IPS-18a (cell line): ENCODE data around the gene EIF6.

Source experiments
- H3K27ac ChIP-seq: one replicate; pipeline ENCODE4 v1.5.1; 2013; ENCODE audit warnings: low read length
- H3K27me3 ChIP-seq: one replicate; pipeline ENCODE4 v1.6.1; 2013; ENCODE audit warnings: mild to moderate bottlenecking, low read length; ENCODE audit not compliant: control insufficient read depth, insufficient read depth
- H3K36me3 ChIP-seq: one replicate; pipeline ENCODE4 v1.6.1; 2013; ENCODE audit warnings: low read depth, low read length; ENCODE audit not compliant: control insufficient read depth
- H3K4me1 ChIP-seq: one replicate; pipeline ENCODE4 v1.6.1; 2013; ENCODE audit warnings: low read depth, low read length; ENCODE audit not compliant: control insufficient read depth
- H3K4me3 ChIP-seq: one replicate; pipeline ENCODE4 v1.5.1; 2013; ENCODE audit warnings: low read length
- H3K9ac ChIP-seq: one replicate; pipeline ENCODE4 v1.6.1; 2013; ENCODE audit warnings: mild to moderate bottlenecking, low read length, moderate library complexity
- H3K9me3 ChIP-seq: one replicate; pipeline ENCODE4 v1.6.1; 2013; ENCODE audit warnings: low read depth, low read length; ENCODE audit not compliant: control insufficient read depth

Gene EIF6

DNA sequence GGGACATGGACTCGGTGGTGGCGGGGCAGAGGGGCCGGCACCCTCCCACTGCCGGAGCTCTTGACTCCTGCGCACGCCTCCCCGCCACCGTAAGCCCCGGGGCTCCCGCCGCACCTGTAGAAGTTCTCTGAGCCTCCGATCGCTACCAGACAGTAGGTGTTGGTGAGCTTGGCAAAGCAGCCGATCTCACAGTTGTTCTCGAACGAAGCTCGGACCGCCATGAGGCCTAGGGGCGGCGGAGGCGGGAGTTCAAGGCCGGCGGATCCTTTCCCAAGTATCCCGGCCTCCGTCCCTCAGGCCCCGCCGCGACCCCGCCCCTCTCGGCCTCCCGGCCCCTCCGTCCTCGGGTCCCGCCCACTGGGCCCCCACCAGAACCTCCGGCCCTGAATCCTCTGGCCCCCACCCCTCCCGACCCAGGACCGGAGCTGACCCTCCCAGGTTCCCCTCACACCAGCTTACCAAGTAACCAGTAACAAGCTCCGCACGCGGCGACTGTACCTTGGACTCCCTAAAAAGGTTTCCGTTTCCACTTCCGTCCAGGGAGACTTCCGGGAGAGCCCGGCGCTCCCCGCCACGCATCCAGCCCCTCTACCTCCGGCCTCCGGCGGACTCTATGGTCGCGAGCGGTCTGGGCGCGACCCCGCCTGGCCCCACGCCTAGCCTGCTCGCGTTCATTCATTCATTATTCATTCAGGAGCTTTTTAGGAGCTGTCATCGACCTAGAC lies at the start of gene EIF6:
TSS of gene EIF6 (minus strand) at position 506 of the 725 bp plus-strand sequence. CDS start at position 221, 285 bp downstream.
- peak within 1 kb of the TSS; percentile 84 for H3K9ac ChIP-seq
- H3K4me3 ChIP-seq = peak within 1 kb of the TSS; percentile 92

GRCh38 chr20:35333606-35334005 lies 49.0 kb upstream of the EIF6 start:
- no peak overlapping the region for H3K4me3 ChIP-seq
- no peaks in the 10 kb centered on the region for H3K4me1 ChIP-seq
- no peak overlapping the region for H3K27ac ChIP-seq
- H3K9me3 ChIP-seq = no peaks in the 10 kb centered on the region
- no peak overlapping the region for H3K9ac ChIP-seq
- H3K27me3 ChIP-seq = no peaks in the 10 kb centered on the region
- H3K36me3 ChIP-seq = no peaks in the 10 kb centered on the region

More for the DNA sequence above, at the start of gene EIF6:
- no peaks in the 10 kb centered on the region for H3K27me3 ChIP-seq
- peak within 1 kb of the TSS; percentile 25 for H3K27ac ChIP-seq
- no peaks in the 10 kb centered on the region for H3K4me1 ChIP-seq
- H3K9me3 ChIP-seq = no peaks in the 10 kb centered on the region
- H3K36me3 ChIP-seq = peaks cover 21% of the 10 kb centered on the region

DNA sequence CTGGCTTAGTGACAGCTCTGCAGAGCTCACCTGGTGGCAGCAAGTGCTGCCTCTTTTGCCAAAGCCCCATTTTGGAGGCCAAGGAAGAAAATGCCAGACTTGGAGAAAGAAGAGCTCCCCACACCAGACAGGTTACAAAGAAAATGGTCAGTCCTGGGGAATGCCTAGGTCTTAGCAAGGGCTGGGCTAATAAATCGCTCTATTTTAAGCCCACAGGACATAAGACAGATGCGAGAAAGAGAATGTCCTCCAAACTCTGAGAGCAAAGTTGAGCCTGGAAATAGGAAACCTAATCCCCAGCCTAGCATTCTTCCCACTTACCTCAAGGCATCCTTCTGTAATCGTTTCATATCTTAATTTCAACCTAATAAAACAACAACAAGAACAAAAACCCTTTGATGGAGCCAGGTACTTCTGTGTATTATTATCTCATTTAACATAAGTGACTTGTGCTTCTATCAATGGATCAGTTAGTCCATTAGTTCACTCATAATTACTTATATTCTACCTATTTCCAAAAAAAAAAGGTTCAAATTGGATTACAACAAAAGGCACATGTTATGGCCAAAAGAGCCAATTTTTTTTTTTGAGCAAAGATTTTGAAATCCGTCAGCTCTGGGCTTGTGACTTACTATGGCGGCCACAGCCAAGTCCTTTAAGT lies 48.1 kb upstream of the EIF6 start:
- H3K27ac ChIP-seq = no peak overlapping the region
- no peaks in the 10 kb centered on the region for H3K9me3 ChIP-seq
- H3K27me3 ChIP-seq = no peaks in the 10 kb centered on the region
- no peaks in the 10 kb centered on the region for H3K4me1 ChIP-seq
- no peak overlapping the region for H3K4me3 ChIP-seq
- no peak overlapping the region for H3K9ac ChIP-seq
- no peaks in the 10 kb centered on the region for H3K36me3 ChIP-seq

DNA sequence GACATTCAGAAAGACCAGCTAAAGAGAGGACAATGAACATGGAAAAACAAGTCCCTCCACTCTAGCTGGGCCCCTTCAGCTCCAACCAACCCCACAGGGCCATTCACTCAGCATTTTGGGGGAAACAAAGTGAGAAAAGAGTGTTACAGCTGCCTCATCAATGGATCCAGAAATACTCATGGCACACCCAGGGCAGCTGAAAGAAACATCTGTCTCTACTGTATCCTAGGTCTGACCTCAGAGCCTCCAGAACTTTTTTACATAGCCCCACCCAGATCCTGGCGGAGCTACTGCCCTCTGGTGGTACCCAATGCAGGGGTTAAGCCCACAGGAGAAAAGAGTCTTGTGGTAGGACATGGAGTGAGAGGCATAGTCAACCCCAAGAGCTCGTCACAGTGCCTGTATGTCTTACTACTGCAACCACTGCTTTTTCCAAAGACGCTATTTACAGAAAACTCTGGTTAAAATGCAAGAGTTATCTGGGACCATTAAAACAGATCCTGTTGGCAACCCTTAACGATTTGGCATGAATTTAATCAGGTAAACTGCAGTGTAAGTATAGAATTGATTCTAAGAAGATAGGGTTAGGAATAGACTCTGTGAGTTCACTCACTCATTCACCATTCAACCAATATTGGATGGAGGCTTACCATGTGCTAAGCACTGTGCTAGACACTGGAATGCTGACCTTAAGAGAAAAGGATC lies 45.0 kb upstream of the EIF6 start:
- Histone ChIP-seq H3K27ac (no peak overlapping the region), H3K9ac (no peak overlapping the region), H3K4me1 (no peaks in the 10 kb centered on the region), H3K27me3 (no peaks in the 10 kb centered on the region), H3K9me3 (no peaks in the 10 kb centered on the region), H3K4me3 (no peak overlapping the region), H3K36me3 (no peaks in the 10 kb centered on the region)

- no peak overlapping the region for H3K27ac ChIP-seq
- H3K36me3 ChIP-seq = no peaks in the 10 kb centered on the region
- no peaks in the 10 kb centered on the region for H3K9me3 ChIP-seq
- no peaks in the 10 kb centered on the region for H3K4me1 ChIP-seq
- H3K27me3 ChIP-seq = no peaks in the 10 kb centered on the region
- no peak overlapping the region for H3K4me3 ChIP-seq
- no peak overlapping the region for H3K9ac ChIP-seq
Observed at GRCh38 chr20:35328689-35329088, 44.1 kb upstream of the EIF6 start.

GRCh38 chr20:35328095-35328685 lies 43.6 kb upstream of the EIF6 start:
- Histone ChIP-seq H3K4me3 (no peak overlapping the region), H3K4me1 (no peaks in the 10 kb centered on the region), H3K27ac (no peak overlapping the region)

DNA sequence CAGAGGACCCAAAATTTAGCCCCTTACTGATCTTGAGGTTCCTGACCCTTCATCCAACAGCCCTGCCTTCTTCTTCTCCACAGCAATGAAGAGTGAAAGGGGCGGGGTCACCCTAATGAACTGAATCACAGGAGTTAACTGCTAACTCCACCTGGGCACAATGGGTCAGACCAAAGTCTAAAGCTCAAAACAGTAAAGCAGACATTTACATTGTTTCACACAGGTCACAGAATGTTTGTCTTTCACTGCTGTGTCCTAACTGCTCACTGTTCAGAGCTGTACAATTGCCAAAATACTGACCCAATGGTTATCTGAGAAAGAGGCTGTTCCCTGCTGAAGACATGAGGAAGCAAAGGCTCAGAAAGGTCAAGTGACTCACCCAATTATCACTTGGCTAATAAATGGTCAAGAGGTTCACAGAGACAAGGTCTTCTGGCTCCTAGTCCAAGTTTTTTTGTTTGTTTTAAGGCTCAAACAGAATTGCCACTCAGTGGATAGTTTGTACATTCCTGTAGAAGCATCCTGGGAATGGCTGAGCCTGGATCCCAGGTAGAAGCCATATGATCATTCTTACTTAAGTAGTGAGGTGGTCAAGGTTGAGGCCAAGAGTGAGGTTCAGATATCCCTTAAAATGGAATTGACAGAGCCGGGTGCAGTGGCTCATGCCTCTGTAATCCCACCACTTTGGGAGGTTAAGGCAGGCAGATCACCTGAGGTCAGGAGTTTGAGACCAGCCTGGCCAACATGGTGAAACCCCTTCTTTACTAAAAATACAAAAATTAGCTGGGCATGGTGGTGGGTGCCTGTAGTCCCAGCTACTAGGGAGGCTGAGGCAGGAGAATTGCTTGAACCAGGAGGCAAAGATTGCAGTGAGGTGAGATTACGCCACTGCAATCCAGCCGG lies 42.8 kb upstream of the EIF6 start:
- H3K4me3 ChIP-seq = no peak overlapping the region
- no peak overlapping the region for H3K9ac ChIP-seq
- no peaks in the 10 kb centered on the region for H3K4me1 ChIP-seq
- H3K27ac ChIP-seq = no peak overlapping the region
- H3K36me3 ChIP-seq = no peaks in the 10 kb centered on the region
- H3K27me3 ChIP-seq = no peaks in the 10 kb centered on the region
- H3K9me3 ChIP-seq = no peaks in the 10 kb centered on the region

More at GRCh38 chr20:35328095-35328685, 43.6 kb upstream of the EIF6 start:
- H3K9me3 ChIP-seq = no peaks in the 10 kb centered on the region
- no peaks in the 10 kb centered on the region for H3K36me3 ChIP-seq
- no peak overlapping the region for H3K9ac ChIP-seq
- no peaks in the 10 kb centered on the region for H3K27me3 ChIP-seq

GRCh38 chr20:35326740-35327073 lies 42.1 kb upstream of the EIF6 start:
- Histone ChIP-seq H3K27ac (no peak overlapping the region), H3K9ac (no peak overlapping the region), H3K4me3 (no peak overlapping the region), H3K36me3 (no peaks in the 10 kb centered on the region), H3K4me1 (no peaks in the 10 kb centered on the region), H3K9me3 (no peaks in the 10 kb centered on the region), H3K27me3 (no peaks in the 10 kb centered on the region)

DNA sequence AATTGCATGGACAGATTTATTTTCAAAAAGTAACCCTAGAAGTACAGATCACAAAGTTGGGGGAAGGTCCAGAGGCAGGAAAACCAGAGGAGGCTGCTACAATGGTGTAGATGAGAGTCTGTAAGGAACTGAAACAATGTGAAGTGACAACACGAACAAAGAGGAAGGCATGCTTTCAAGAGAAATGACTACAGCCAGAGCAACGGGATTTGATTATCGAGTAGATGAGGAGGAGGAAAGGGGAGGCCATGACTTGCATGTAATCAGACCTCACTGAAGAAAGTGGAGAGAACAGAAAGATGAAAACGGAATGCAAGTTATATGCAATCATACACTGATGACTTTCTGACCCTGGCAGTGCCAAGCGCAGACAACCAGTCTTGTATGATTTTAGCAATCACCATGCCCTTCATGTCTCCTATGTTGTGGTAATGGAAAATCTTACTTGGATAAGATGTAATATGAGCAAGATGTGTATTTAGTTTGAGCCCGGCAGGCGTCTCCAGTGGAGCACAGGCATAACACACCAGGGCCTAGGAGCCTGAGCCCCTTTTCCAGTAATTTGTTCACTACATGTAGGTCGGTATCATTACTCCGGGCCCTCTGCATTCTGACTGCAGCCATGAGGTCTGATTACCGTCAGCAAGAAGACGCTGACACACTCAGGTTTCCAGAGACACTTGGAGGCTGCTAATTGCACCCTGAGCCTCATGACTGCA lies 41.6 kb upstream of the EIF6 start:
- Histone ChIP-seq H3K27ac (no peak overlapping the region), H3K9ac (no peak overlapping the region), H3K4me3 (no peak overlapping the region), H3K4me1 (no peaks in the 10 kb centered on the region), H3K9me3 (no peaks in the 10 kb centered on the region), H3K27me3 (no peaks in the 10 kb centered on the region), H3K36me3 (no peaks in the 10 kb centered on the region)

GRCh38 chr20:35325401-35325800 lies 40.8 kb upstream of the EIF6 start:
- Histone ChIP-seq H3K27ac (no peak overlapping the region), H3K9me3 (no peaks in the 10 kb centered on the region), H3K27me3 (no peaks in the 10 kb centered on the region), H3K9ac (no peak overlapping the region), H3K4me3 (no peak overlapping the region), H3K4me1 (peaks cover 5% of the 10 kb centered on the region), H3K36me3 (no peaks in the 10 kb centered on the region)
